Endothelial cell of umbilical vein (primary cell): ENCODE results near the gene CDK11B. TPM values are rescaled to one million over a fixed set of nuclear protein-coding genes. Genes with fewer than 3 reads are reported as not detected.

Source experiments
- BruUV-seq: library from RNA; stranded (reverse); fragments of 400-500 nt; replicated peaks from 2 replicates; lab custom pipeline; 2021; lab: Mats Ljungman, UMichigan
- CTCF ChIA-PET: fragments of 300-600, 350-600 bp; sonication (Branson Sonifier 250); formaldehyde crosslinking; loops from one replicate; lab custom pipeline; 2021; ENCODE audit warnings: antibody characterized with exemption, inconsistent platforms; lab: Charles Lee
- POLR2A ChIA-PET: fragments of 300-600, 350-600 bp; sonication (Branson Sonifier 250); formaldehyde crosslinking; loops from one replicate; lab custom pipeline; 2021; ENCODE audit warnings: antibody characterized with exemption, inconsistent platforms; lab: Charles Lee
- DNase-seq: peaks from one replicate; pipeline ENCODE4 v3.0.0-alpha.2; 2011; ENCODE audit warnings: low read depth, low spot score
- FAIRE-seq: peaks from 2 replicates; lab custom pipeline; 2011; peaks lifted over from hg19 to GRCh38; lab: Jason Lieb, UNC
- H2AFZ ChIP-seq: 2 replicates; pipeline ENCODE4 v1.6.0; 2012; ENCODE audit warnings: low read depth, low read length, control low read depth, inconsistent platforms
- H3K27ac ChIP-seq: 2 replicates; pipeline ENCODE4 v1.5.1; 2011; ENCODE audit warnings: low read depth, mild to moderate bottlenecking, control low read depth, low read length, moderate library complexity; ENCODE audit not compliant: insufficient read depth
- H3K27me3 ChIP-seq, 2 experiments: 2 replicates each; pipeline versions ENCODE4 v1.6.0 to v1.6.1; 2011; ENCODE audit warnings: low read length in 2 of 2, mixed read lengths in 1 of 2; ENCODE audit not compliant: control insufficient read depth in 2 of 2, insufficient read depth in 2 of 2
- H3K36me3 ChIP-seq, 2 experiments: 2 replicates in 1 of 2; 3 replicates in 1 of 2; pipeline ENCODE4 v1.5.1; 2011; ENCODE audit warnings: low read length in 2 of 2, mild to moderate bottlenecking in 1 of 2, moderate library complexity in 1 of 2; ENCODE audit not compliant: control insufficient read depth in 2 of 2, insufficient read depth in 2 of 2; ENCODE audit errors: extremely low read depth in 1 of 2
- H3K4me1 ChIP-seq: 3 replicates; pipeline ENCODE4 v1.5.1; 2011; ENCODE audit warnings: mild to moderate bottlenecking, low read length; ENCODE audit not compliant: control insufficient read depth, insufficient read depth; ENCODE audit errors: extremely low read depth
- H3K4me2 ChIP-seq: 2 replicates; pipeline ENCODE4 v1.6.1; 2011; ENCODE audit warnings: low read length, control low read depth, mixed read lengths; ENCODE audit not compliant: insufficient read depth
- H3K4me3 ChIP-seq, 3 experiments: fragments of 200-600 bp in 1 of 3; sonication (generic), shearing (Covaris generic) in 1 of 3; replicated peaks in 1 of 3; 2 replicates each; pipeline ENCODE4 v1.5.1; 2011 to 2016; ENCODE audit warnings: control low read depth in 3 of 3, low read length in 3 of 3, mild to moderate bottlenecking in 2 of 3, inconsistent platforms in 1 of 3, low read depth in 1 of 3, moderate library complexity in 1 of 3; ENCODE audit not compliant: insufficient read depth in 1 of 3
- H3K79me2 ChIP-seq: 2 replicates; pipeline ENCODE4 v1.6.0; 2012; ENCODE audit warnings: low read length, inconsistent platforms; ENCODE audit not compliant: control insufficient read depth, insufficient read depth
- H3K9ac ChIP-seq: replicated peaks from 2 replicates; pipeline ENCODE3; 2011; ENCODE audit warnings: low read length, control low read depth; ENCODE audit not compliant: insufficient read depth; ENCODE audit errors: extremely low read depth
- H3K9me1 ChIP-seq: replicated peaks from 3 replicates; pipeline ENCODE4 v1.6.0; 2011; ENCODE audit warnings: mild to moderate bottlenecking, low read length; ENCODE audit not compliant: control insufficient read depth, insufficient read depth; ENCODE audit errors: extremely low read depth
- H3K9me3 ChIP-seq: replicated peaks from 2 replicates; pipeline ENCODE4 v1.5.1; 2012; ENCODE audit warnings: low read length, inconsistent platforms; ENCODE audit not compliant: control insufficient read depth, insufficient read depth
- H4K20me1 ChIP-seq: replicated peaks from 2 replicates; pipeline ENCODE3; 2011; ENCODE audit warnings: mild to moderate bottlenecking, low read length; ENCODE audit not compliant: control insufficient read depth, insufficient read depth; ENCODE audit errors: extremely low read depth
- EZH2 ChIP-seq: IDR thresholded peaks from 2 replicates; pipeline ENCODE4 v1.6.1; 2012; ENCODE audit warnings: borderline replicate concordance, low read depth, mild to moderate bottlenecking, moderate library complexity, low read length, inconsistent platforms; ENCODE audit not compliant: severe bottlenecking
- FOS ChIP-seq: IDR thresholded peaks from 2 replicates; pipeline ENCODE4 v1.6.1; 2011; ENCODE audit warnings: mild to moderate bottlenecking, low read length, moderate library complexity, borderline replicate concordance; ENCODE audit not compliant: insufficient read depth
- GATA2 ChIP-seq: IDR thresholded peaks from 2 replicates; pipeline ENCODE4 v1.7.0; 2011; ENCODE audit warnings: low read depth, mild to moderate bottlenecking, moderate library complexity, mixed read lengths, low read length; ENCODE audit not compliant: insufficient read length, insufficient read depth
- JUN ChIP-seq: IDR thresholded peaks from 2 replicates; pipeline ENCODE4 v1.6.1; 2011; ENCODE audit warnings: borderline replicate concordance, low read depth; ENCODE audit not compliant: insufficient read length, insufficient read depth
- MYC ChIP-seq: IDR thresholded peaks from one replicate; pipeline ENCODE4 v1.6.1; 2011; ENCODE audit warnings: mild to moderate bottlenecking, low read depth, low read length
- POLR2A ChIP-seq: IDR thresholded peaks from 2 replicates; pipeline ENCODE4 v1.6.1; 2012; ENCODE audit warnings: low read depth, mild to moderate bottlenecking, control low read depth, low read length
- POLR2AphosphoS5 ChIP-seq: IDR thresholded peaks from 2 replicates; pipeline ENCODE4 v1.6.1; 2012; ENCODE audit warnings: low read depth, mild to moderate bottlenecking, control low read depth, low read length, moderate library complexity; ENCODE audit not compliant: insufficient read depth
- dilution Hi-C: fragments of 300-500 bp; cut with MboI; formaldehyde crosslinking; loops from one replicate; pipeline ENCODE4 v1.15.0; 2019; ENCODE audit warnings: low sequenced_read_pairs; ENCODE audit not compliant: extremely low pct_ligation_motif_present
- intact Hi-C: fragments of 100-400 bp; cut with micrococcal nuclease; formaldehyde crosslinking; loops from one replicate; pipeline ENCODE4 v1.10.0; 2022
- polyA plus RNA-seq, 4 experiments: library from polyadenylated mRNA; depleted of rRNA in 3 of 4; stranded (reverse) in 3 of 4; unstranded in 1 of 4; fragments of >200 nt; gene quantifications; 2 replicates each; pipeline versions ENCODE4 v1.2.1 to v1.2.3, GENCODE V29; 2011 to 2012; ENCODE audit warnings: missing spikeins in 1 of 4
- total RNA-seq: library from RNA; stranded (reverse); gene quantifications from 2 replicates; pipeline ENCODE4 v1.2.3, GENCODE V29; 2021
- TF ChIP-seq, protein P1 (sequence below), 2 donors: IDR thresholded peaks; 1 replicate in 1 of 2; 2 replicates in 1 of 2; pipeline ENCODE4 v1.5.1; 2011; ENCODE audit warnings: low read length in 2 of 2, mild to moderate bottlenecking in 2 of 2, moderate library complexity in 2 of 2, control low read depth in 1 of 2, inconsistent platforms in 1 of 2, low read depth in 1 of 2; ENCODE audit not compliant: insufficient read depth in 1 of 2; ENCODE audit errors: extremely low read depth in 1 of 2
- TF ChIP-seq, protein P2 (sequence below): IDR thresholded peaks from 2 replicates; pipeline ENCODE4 v1.6.1; 2011; ENCODE audit not compliant: insufficient read depth, insufficient read length

Gene CDK11B
- total and polyA plus RNA-seq, 2 donors (not counting 3 experiments of a cell fraction or from before 2014, with no cell fraction given): 16.4 to 32.0 TPM

DNA sequence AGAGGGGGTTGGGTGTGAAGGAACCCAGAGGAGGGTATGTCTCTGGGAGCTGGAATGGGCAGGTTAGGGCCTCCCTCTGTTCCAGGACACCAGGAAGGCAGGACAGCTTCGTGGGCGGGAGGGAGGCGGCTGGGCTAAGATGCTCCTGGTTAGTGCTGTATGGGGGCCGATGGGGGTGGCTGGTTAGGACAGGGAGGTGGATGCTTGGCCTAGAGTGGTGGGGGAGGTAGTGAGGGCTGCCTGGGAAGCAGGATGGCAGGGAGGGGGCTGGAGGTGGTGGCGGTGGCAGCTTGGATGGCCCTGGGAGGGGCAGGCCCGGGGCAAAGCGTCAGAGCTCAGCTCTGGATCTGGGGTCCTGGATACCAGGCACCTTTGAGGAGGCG is 33.0 kb downstream of the CDK11B start:
- H3K27me3 ChIP-seq: peaks cover 0 to 11% of the 10 kb centered on the region in 2 experiments
- no peak overlapping the region for H3K4me2 ChIP-seq
- H4K20me1 ChIP-seq: no peaks in the 10 kb centered on the region
- H3K79me2 ChIP-seq: no peaks in the 10 kb centered on the region
- no peak overlapping the region for H3K4me3 ChIP-seq
- no peaks in the 10 kb centered on the region for H3K9me3 ChIP-seq
- no peak overlapping the region for H3K9ac ChIP-seq
- H2AFZ ChIP-seq: no peak overlapping the region
- dilution Hi-C loops (no loop called here), intact Hi-C loops (no loop called here)
- ChIA-PET POLR2A (no interaction called here), CTCF (interaction anchor here (1.4 kb wide), 1 partner anchor 11 kb away, joined by 4 read pairs; the partner anchor contains the start of gene MIB2)
- H3K36me3 ChIP-seq: no peaks in the 10 kb centered on the region
- no peaks in the 10 kb centered on the region for H3K9me1 ChIP-seq
- H3K27ac ChIP-seq: no peak overlapping the region
- H3K4me1 ChIP-seq: no peaks in the 10 kb centered on the region
- TF ChIP-seq GATA2: no peak
- no peak for TF ChIP-seq FOS
- no peak for TF ChIP-seq MYC
- TF ChIP-seq, protein P1, sequence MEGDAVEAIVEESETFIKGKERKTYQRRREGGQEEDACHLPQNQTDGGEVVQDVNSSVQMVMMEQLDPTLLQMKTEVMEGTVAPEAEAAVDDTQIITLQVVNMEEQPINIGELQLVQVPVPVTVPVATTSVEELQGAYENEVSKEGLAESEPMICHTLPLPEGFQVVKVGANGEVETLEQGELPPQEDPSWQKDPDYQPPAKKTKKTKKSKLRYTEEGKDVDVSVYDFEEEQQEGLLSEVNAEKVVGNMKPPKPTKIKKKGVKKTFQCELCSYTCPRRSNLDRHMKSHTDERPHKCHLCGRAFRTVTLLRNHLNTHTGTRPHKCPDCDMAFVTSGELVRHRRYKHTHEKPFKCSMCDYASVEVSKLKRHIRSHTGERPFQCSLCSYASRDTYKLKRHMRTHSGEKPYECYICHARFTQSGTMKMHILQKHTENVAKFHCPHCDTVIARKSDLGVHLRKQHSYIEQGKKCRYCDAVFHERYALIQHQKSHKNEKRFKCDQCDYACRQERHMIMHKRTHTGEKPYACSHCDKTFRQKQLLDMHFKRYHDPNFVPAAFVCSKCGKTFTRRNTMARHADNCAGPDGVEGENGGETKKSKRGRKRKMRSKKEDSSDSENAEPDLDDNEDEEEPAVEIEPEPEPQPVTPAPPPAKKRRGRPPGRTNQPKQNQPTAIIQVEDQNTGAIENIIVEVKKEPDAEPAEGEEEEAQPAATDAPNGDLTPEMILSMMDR (IDR thresholded peaks at IDR 0.05; ENCODE audit: extremely low read depth in 1 of 2, insufficient read depth in 1 of 2, low read depth in 1 of 2, low read length in 2 of 2): no peak
- no peak for TF ChIP-seq EZH2
- FAIRE-seq (no peak), DNase-seq (no peak)
- BruUV-seq: no TSS peak

DNA sequence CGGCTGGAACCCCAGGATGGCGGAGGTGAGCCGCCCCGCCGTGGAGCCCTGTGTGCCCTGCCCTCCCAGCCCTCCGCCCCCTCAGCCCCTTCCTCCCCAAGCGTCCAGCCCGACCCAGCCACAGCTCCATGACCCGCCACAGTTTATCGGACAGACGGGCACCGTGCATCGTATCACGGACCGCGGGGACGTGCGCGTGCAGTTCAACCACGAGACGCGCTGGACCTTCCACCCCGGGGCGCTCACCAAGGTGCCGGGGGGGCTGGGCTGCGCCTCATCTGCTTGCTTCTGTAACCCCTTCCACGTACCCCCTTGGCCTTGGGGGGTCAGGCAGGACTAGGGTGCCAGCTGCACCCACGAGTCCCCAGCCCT is 33.4 kb downstream of the CDK11B start:
- FAIRE-seq (no peak), DNase-seq (no peak)
- H3K27me3 ChIP-seq: peaks cover 0 to 7% of the 10 kb centered on the region in 2 experiments
- H3K79me2 ChIP-seq: no peaks in the 10 kb centered on the region
- TF ChIP-seq GATA2: no peak
- no peak for TF ChIP-seq JUN
- no peak for TF ChIP-seq MYC
- TF ChIP-seq FOS: no peak
- TF ChIP-seq, protein P2, sequence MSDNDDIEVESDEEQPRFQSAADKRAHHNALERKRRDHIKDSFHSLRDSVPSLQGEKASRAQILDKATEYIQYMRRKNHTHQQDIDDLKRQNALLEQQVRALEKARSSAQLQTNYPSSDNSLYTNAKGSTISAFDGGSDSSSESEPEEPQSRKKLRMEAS: no peak
- TF ChIP-seq, protein P1 (IDR thresholded peaks at IDR 0.05; ENCODE audit: extremely low read depth in 1 of 2, insufficient read depth in 1 of 2, low read depth in 1 of 2, low read length in 2 of 2): no peak
- no peak for TF ChIP-seq POLR2A
- TF ChIP-seq POLR2AphosphoS5: no peak
- no peak for TF ChIP-seq EZH2
- BruUV-seq: no TSS peak
- ChIA-PET POLR2A (no interaction called here), CTCF (interaction anchor here (1.4 kb wide), 1 partner anchor 10 kb away, joined by 4 read pairs; the partner anchor contains the start of gene MIB2)
- dilution Hi-C loops (no loop called here), intact Hi-C loops (no loop called here)
- no peak overlapping the region for H2AFZ ChIP-seq
- H3K4me2 ChIP-seq: no peak overlapping the region
- no peaks in the 10 kb centered on the region for H3K9me1 ChIP-seq
- no peak overlapping the region for H3K4me3 ChIP-seq
- H3K27ac ChIP-seq: no peak overlapping the region
- no peaks in the 10 kb centered on the region for H3K9me3 ChIP-seq
- H3K4me1 ChIP-seq: no peaks in the 10 kb centered on the region
- no peaks in the 10 kb centered on the region for H3K36me3 ChIP-seq
- H4K20me1 ChIP-seq: no peaks in the 10 kb centered on the region
- H3K9ac ChIP-seq: no peak overlapping the region
